ENCODE results near the gene UCK2.

Gene UCK2

DNA sequence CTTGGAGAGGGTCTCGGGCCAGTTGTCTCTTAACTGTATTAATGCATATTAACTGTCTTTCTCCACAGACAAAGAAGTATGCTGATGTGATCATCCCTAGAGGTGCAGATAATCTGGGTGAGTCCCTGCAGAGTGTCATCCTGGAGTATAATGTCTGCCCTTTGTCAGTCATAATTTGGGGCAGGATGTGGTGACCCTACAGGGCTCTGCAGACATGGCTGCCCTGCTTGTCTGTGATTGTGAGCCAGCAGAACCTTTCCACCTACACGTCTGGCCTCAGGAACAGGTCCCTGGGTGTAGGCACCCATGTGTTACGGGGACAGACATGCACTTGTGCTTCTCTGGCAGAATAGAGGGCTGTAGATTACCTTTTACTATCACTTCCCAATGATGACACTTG, 78.4 kb downstream of the UCK2 start:
- no peak for DNase-seq

DNA sequence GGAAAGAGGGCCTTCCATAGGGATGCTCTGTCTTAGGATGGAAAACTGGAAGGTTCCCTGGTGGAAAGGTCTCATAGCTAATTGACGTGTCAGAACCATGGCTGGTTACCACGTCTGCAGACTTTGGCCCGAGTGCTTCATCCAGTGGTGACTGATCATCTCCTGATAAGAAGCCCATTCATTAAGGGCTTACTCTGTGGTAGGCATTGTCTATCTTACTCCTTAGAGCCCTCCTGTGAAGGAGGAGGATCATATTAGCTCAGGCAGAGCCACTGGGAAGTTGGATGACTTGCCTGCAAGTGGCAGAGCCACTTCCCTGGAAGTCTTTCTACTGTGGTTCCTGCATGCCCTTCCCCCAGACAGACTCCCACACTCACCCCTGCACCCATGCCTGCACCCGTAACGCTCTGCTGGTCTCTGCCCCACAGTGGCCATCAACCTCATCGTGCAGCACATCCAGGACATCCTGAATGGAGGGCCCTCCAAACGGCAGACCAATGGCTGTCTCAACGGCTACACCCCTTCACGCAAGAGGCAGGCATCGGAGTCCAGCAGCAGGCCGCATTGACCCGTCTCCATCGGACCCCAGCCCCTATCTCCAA, 79.9 kb downstream of the UCK2 start:
- DNase-seq, result no peak

DNA sequence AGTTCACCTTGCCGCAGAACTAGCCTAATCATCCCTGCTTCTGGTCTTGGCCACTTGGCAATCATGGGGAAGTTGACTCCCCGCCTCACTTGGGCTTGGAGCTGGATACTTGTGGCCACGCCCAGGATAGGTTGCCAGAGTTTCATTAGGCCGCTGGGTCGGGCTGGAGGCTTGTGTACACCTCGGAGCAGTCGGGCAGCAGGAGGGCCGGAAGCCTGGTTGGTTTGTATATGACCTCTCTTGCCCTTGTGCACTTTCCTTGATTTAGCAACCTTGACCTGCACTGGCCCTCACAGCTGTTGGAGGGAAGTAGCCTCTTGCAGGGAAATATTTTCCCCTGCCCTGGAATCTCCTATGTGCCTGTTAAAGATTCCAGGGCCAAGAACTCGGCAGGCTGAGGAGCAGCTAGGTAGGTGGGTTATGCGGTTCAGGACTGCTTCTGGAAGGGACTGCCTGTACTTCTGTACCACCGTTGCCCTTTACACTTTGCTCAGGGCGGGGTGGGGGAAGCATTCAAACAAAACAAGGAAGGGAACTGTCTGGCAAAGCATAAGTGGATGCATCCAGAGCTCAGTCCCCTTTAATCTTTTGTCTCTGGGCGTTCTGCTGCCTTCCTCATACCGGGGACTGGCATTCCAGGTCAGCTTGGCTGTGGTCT, 83.5 kb downstream of the UCK2 start:
- DNase-seq, result no peak

DNA sequence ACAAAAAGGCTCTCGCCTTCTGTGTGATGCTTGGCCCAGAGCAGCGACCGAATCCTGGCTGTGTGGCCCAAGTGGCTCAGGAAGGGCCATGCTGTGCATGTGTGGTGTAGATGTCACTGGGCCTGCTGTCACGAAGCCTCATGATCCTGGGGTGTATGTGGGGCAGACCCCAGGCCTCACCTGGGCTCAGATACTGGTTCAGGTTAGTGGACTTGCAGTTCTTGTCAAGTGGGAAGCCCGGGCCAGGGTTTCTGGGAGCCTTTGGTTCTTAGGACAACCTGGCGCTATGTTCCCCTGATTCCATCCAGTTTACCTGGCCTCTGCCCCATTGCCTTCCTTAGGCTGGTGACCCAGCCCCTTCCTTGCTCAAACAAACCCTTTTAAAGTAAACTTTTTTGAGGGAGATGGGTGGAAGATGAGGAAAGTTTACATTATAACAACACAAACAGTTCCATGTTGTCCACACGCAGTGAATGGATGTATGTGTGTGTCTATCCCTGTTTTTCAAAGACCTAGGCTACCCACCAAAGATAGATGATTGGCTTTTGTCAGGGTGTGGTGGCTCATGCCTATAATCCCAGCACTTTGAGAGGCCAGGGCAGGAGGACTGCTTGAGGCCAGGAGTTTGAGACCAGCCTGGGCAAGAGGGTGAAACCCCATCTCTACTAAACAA, 84.3 kb downstream of the UCK2 start:
- no peak for DNase-seq

DNA sequence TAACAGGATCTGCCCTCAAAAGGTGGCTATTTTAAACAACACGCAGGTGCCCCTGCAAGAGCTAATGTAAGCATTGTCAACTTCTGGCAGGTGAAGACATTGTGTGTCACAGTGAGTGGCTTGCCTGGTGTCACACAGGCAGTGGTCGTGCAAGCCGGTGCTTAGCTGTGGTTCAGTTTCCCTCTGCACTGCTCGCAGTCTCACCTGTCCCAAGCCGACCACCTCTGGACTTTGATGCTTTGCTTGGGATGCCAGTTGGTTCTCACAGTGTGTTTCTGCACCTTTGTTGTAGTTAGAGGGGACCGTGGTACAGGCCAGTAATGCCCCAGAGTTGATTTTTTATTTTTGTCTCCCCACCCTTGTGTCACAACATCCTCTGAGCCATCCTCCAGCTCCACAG, 85.2 kb downstream of the UCK2 start:
- no peak for DNase-seq

DNA sequence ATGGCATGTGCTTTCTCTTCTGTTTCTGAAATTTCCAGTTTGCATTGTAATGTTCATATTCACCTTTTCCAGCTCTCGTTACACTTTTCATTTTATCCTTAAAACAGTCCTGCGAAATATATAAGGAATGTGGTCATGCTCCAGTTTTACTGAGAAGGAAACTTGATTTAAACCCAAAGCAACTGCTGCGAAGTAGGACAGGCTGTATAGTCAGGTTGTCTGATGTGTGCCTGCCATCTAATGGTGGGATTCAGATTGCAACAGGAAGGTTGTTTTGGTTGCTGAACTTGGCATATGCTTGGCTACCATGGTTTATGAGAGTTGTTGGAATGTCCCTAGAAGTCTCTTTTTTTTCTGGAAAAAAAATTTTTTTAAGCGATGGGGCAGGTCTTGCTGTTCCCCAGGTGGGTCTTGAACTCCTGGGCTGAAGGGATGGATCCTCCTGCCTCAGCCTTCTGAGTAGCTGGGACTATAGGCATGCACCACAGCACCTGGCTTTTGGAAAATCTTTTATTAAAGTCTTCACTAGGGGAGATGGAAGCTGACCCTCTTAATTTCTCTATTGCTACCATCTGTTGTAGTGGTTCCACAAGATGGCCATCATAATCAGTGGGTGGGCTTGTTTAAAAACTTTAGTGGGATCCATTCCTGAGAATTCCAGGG, 86.9 kb downstream of the UCK2 start:
- DNase-seq, result peak; percentile 49

DNA sequence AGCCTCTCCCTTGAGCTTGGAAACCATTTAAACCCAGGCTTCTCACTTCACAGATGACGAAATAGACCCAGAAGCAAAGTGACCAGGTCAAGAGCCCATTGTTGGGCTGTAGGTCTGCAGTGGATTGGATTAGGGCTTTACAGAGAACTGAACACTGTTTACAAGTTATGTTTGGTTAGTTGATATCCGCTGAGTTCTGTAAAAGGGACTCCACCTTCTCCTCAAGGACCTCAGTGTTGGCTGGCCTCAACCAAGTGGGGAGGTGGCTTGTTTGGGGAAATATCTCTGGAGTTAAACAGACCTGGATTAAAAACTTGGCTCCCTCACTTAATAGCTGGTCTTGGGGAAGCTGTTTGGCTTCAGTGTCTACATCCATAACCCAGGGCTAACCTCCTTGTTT, 88.1 kb downstream of the UCK2 start:
- no peak for DNase-seq

DNA sequence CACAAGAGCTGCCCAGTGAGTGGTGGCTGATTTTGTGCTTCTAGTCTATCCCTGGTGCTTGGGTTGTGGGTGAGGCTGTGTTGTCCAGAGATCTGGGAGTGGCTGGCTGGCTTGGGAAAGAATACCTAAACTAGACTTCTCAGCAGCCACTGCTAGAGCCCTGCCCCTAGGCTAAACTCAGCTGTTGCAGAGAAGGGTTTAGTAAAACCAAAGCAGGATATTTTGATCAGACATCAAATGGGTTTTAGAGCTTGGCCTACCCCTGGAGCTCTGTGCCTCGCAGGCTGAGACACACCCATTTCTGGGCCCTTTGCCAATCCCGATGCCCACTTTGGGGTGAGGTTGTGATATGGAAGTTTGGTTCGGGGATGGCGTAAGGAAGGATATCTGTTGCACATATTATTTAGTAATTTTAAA, 88.5 kb downstream of the UCK2 start:
- no peak for DNase-seq

DNA sequence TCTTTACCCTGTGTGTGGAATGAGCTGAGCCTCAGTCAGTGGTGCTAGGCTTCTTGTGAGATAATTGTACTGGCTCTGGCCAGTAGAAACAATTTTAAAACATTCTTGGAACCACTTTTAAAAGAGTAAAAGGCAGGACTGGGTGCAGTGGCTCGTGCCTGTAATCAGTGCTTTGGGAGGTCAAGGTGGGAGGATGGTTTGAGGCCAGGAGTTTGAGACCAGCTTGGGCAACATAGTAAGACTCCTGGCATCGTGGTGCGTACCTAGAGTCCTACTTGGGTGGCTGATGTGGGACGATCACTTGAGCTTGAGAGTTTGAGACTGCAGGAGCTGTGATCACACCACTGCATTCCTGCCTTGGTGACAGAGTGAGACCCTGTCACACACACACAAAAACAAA, 89.8 kb downstream of the UCK2 start:
- no peak for DNase-seq

DNA sequence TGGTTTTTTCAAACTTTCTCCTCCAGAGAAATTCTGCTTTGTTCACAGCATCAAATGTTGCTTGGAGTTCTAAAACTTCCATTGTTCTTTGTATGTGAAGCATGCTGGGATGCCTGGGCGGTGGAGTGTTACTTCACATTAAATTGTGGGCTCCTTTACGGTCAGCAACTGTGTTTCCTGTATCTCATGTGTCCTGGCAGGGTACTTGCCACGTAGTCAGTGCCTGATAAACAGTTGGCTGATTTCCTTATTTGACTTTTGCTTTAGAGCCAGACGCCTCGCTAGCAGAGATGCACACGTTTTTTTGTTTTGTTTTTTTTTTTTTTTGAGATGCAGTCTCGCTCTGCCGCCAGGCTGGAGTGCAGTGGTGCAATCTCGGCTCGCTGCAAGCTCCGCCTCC, 96.7 kb downstream of the UCK2 start:
- DNase-seq, result no peak

DNA sequence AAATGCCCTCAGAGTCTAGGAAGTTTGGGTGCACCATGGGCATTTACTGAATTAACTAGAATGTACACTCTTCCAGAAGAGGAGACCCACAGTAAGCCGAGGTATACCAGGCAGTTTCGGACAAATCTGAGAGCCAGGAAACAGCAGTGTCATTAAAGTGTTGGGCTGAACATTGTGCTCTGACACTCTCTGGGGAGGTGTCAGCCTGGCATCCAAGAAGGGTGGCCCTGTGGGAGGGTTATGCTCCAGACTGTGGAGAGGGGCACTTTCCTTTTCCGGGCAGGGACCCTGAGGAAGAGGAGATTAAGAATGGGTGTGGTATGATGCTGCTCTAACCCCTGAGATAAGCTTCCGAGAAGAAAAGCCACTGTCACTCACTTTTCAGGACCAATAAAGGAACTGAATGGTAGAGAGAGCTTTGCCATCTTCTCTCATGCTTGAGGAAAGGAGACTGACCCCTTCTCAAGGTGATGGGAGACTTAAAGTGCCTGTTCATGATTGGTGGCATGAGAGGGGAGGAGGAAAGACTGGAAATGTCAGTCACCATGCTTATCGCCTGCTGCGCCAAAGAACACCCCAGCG, 98.2 kb downstream of the UCK2 start:
- DNase-seq, result no peak

DNA sequence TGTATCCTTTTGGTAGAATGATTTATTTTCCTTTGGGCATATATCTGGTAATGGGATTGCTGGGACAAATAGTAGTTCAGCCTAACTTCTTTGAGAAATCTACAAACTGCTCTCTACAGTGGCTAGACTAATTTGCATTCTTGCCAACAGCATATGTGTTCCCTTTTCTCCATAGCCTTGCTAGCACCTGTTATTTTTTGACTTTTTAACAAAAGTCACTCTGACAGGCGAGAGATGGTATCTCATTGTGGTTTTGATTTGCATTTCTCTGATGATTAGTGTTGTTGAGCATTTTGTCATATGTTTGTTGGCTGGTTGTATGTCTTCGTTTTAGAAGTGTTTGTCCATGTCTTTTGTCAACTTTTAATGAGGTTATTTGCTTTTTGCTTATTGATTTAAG, 99.8 kb downstream of the UCK2 start:
- DNase-seq, result no peak

DNA sequence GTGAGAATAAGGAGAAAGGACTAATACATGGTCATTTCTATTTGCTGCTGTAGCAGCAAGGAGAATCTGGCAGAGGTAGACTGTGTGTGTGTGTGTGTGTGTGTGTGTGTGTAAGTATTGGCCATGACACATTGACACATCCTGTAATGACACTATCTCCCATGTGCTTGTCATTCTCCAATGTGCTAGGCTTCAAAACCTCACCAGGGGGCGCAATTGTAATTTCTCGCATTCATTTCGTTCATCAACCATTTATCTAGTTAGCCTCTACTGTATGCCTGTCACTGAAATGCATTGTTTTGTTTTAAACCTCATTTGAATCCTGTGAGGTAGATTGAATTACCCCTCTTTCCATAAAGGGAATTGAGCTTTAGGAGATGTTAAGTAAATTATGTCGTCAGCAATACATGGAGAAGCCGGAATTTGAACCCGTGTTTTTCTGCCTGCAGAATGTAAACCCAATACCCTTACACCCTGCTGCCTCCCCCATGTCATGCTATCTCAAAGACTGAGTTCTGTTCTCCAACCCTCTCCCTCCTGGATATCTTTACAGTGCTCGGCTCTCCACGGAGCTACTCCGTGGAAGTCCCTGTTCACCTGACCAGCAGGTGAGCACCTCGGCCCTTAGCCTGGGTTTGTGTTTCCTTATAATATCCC, 100.8 kb downstream of the UCK2 start:
- peak; percentile 6 for DNase-seq

DNA sequence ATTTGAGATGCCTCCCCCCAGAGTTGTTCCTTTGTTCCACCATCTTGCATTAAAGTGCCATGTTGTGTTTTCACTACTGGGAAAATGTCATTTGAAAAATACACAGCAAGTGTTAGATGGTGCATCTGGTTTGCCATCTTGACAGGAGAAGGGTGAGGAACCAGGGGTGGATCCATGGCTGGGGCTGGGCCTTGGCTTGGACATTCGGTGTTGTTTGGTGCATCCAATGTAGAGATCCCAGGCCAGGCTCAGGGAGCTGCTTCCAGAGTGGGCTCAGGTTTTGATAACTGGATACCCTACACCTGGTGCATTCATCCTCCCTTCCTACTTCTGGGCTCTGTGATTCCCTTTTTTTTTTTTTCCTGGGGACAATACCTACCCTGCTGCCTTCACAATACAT, 103.5 kb downstream of the UCK2 start:
- DNase-seq, result no peak

DNA sequence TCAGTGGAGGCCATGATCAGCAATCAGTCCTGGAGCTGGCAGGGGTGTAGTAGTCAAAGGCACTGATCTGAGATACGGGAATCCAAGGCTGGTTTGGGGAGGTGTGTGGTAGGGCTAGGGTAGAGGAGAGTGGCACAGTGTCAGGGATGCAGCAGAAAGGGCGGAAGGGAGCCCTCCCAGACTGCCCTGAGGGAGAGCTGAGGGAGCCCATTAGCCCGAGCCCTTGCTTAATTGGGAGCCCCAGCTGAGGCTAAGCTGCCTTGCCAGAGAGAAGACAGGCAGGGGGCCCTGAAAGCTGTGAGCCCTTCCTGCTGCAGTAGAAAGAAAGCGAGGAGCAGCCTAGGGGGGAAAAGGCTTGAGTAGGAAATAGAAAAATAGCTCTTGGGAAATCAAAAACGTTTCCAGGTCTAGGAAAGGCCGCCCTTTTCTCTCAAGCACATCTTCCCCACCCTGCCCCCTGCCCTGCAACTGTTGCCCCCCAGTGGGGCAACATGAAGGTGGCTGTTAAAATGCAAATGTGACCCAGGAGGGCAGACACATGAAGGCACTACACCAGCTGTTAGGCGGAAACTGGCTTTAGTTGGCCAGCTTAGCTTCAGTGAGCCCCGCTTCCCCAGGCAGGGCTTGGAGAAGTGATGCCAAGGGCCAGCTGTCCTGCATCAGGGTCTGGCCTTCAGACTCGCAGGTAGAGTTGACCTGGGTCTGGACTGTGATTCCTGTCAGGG, 106.2 kb downstream of the UCK2 start:
- DNase-seq, result no peak

DNA sequence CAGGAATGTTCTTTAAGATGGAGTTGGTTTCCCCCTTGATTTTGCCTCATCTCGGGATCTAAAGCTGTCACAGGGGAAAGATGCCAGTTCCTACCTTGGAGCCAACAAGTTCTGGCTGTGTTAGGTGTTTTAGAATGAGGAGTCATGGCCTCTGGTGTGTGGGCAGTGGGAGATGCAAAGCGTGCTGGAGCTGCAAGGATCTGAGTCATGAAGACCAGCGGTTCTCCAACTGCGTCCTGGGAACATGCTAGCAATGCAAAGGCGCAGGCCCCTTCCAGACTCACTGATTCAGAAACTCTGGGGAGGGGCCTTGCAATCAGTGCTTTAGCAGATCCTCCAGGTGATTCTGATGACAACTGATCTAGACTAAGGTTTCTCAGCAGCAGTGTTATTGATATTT, 109.1 kb downstream of the UCK2 start:
- no peak for DNase-seq

DNA sequence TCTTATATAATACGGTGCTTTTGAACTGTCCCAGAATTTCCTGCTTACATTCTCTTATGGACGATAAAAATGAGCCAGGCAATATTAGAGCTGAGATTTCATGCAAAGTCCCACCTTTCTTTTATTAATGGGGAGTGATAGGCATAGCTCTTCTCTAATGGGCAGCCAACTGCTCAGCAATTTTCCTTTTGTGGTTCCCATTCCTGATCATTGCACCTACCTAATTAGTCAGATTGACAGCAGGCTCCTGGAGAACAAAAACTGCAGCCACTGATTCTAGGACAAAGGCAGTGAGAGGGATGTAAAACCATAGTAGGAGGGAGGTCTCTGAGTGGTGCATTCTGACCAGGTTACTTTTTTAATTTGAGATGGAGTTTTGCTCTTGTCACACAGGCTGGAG, 110.4 kb downstream of the UCK2 start:
- no peak for DNase-seq

DNA sequence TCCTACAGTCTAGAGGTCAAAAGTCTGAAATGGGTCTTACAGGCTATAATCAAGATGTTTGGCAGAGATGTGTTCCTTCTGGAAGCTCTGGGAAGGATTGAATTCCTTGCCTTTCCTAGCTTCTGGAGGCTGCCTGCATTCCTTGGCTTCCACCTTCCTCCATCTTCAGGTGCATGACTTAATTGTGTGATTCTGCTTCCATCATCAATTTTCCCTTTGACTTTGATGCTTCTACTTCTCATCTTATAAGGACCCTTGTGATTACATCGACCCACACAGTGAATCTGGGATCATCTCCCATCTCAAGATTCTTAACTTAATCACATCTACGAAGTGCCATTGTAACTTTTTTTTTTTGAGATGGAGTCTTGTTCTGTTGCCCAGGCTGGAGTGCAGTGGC, 111.4 kb downstream of the UCK2 start:
- DNase-seq, result no peak

DNA sequence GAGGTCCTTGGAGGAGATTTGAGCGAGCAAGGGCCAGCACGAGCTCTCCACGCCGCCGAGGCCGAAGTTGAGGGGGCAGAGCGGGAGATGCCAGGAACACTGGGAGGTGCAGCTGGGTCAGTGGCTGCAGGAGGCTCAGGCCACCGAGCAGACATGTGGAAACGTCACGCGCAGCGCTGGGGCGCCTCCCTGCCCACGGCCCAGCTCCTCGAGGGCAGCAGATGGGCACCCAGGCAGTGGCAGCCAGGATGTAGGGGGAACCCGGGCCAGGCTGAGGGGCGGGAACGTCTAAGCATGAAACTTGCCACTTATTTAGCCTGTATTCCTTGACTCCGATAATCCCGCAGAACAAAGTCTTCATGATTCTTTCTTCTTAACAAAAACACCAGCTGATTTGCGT, 114.1 kb downstream of the UCK2 start:
- no peak for DNase-seq

DNA sequence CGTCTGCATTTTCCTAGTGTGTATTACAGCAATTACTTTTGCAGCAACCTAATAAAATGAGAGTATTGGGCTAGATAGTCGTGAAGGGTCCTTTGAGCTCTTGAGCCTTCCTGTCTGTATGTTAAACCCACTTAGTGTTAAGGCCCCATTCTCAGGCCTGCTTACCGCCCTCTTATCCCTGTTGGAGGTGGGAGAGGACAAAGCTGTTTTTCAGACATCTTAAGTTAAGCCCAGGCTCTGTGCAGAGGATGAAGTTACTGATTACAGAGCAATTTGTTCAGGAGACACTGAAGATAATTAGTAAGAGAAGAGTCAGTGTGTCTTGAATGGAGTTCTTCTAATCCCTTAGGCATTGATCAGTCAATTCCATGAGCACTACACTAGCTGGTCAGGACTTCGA, 114.6 kb downstream of the UCK2 start:
- DNase-seq, result no peak

DNA sequence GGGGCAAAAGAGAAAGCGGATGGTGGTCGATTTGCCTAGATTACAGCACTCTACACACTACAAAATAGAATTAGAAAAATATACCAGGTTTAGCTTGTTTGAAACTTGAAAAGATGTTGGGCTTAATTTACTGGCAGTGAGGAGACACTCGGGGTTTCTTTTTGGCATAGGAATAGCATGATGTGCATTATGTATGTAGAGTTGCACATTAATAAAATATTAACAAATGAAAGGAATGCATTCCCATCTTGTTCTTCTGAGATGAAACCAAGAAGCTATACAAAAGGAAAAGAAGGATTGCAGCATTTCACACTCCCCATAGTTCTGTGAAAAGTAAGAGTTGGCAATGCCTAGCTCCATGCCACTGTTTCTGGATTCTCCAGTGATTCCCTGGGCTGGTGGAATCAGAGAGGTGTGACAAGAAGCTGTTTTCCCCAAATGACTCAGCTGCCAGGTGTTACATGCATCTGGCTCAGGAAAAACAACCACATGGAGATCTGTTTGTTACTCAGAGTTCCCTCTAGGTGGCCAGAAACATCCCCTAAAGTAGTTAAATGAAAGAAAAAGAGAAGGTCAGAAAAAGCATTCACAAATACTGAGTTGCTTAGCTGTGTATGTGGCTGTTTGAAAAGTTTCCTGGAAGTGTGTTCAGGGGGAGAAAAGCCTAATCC, 115.6 kb downstream of the UCK2 start:
- no peak for DNase-seq

DNA sequence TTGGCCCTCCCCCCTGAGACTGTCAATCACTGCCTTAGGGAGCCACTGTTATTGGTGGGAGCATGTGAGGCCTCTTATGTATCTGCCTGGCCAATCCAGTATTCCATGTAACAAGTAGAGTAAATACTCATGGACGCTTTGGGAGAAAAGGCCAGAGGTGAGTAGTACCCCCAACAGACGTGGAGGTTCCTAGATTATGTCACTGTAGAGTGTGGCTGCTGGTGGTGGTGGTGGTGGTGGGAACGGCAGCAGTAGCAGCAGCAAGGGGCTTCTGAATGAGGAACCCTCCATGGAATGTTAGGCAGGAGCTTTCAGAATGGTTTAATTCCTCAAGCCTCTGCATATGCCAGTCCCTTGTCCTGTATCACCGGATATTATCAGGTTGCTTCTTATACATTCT, 118.5 kb downstream of the UCK2 start:
- no peak for DNase-seq

Data from T-helper 9 cell (primary cell).